Ovary (tissue), 9 donors: ENCODE data around the gene USP6. TPM values are rescaled to one million over a fixed set of nuclear protein-coding genes. Genes with fewer than 3 reads are reported as not detected.
A peak's percentile ranks its signal among the peaks of the same experiment; 100 is the strongest.
"Not testable (repeated sequence)": the region's sequence is repeated elsewhere in the genome, so short reads cannot be mapped to it uniquely, and the experiment has no call there.

Source experiments
- DNase-seq, 5 donors: peaks; one replicate each; pipeline ENCODE4 v3.0.0-alpha.2; 2019 to 2020
- H3K27ac ChIP-seq, 2 donors: fragments of 200-600 bp; one replicate each; pipeline versions ENCODE4 v1.5.1 to v1.8.0; 2019 to 2022
- H3K27me3 ChIP-seq: fragments of 200-600 bp; one replicate; pipeline ENCODE4 v1.8.0; 2022
- H3K36me3 ChIP-seq: fragments of 200-600 bp; sonication (generic); one replicate; pipeline ENCODE4 v1.5.1; 2019
- H3K4me1 ChIP-seq: one replicate; pipeline ENCODE4 v1.8.1; 2013; ENCODE audit warnings: mild to moderate bottlenecking, moderate library complexity; ENCODE audit not compliant: insufficient read depth
- H3K4me3 ChIP-seq: fragments of 200-600 bp; sonication (generic); one replicate; pipeline ENCODE4 v1.5.1; 2017
- H3K9me3 ChIP-seq, 2 donors: fragments of 200-600 bp in 1 of 2; sonication (generic) in 1 of 2; one replicate each; pipeline versions ENCODE4 v1.5.1 to v1.8.1; 2013 to 2019; ENCODE audit warnings: mild to moderate bottlenecking in 1 of 2, moderate library complexity in 1 of 2
- EP300 ChIP-seq: sonication (generic); formaldehyde crosslinking; IDR thresholded peaks from one replicate; pipeline ENCODE4 v1.6.1; 2017; ENCODE audit warnings: antibody characterized with exemption
- POLR2A ChIP-seq: fragments of 450-650 bp; IDR thresholded peaks from one replicate; pipeline ENCODE4 v1.6.1; 2017; ENCODE audit warnings: antibody characterized with exemption, mild to moderate bottlenecking, moderate library complexity
- WGBS, 3 donors: extraction: QIAGEN DNeasy Blood & Tissue Kit in 1 of 3; methylation state at CpG; one replicate each; pipeline versions ENCODE4 v1.1.5 to v1.1.7; 2013 to 2017; 5-methylcytosine and 5-hydroxymethylcytosine counted together
- intact Hi-C, 4 donors: fragments of 100-400 bp; cut with DNase I; formaldehyde crosslinking; loops; one replicate each; pipeline versions ENCODE4 v1.11.0 to v1.15.1; 2022 to 2023
- polyA plus RNA-seq, 2 donors: library from polyadenylated mRNA; stranded (reverse); fragments of 200-250 nt in 1 of 2; fragments of 350-450 nt in 1 of 2; fragmentation: Illumina TruSeq in 1 of 2; extraction: RNeasy Lipid Tissue Mini Kit (QIAGEN cat#74804) in 1 of 2; gene quantifications; one replicate each; pipeline ENCODE4 v1.2.3, GENCODE V29; 2013 to 2014
- total RNA-seq, 7 donors: library from RNA; depleted of rRNA in 2 of 7; stranded (reverse); fragments of >200 nt in 2 of 7; fragmentation: NEBNext Ultra II Directional in 3 of 7; extraction: Animal tissue kit (Norgen Biotek cat#: 25700) in 3 of 7; gene quantifications; one replicate each; pipeline versions ENCODE4 v1.1.0 to v1.2.4, GENCODE V29; 2016 to 2023
- TF ChIP-seq, protein P1 (sequence below), 3 donors: fragments of 450-650 bp in 2 of 3; fragments of 200-600 bp in 1 of 3; IDR thresholded peaks; one replicate each; pipeline versions ENCODE4 v1.5.1 to v1.8.0; 2016 to 2022; ENCODE audit warnings: antibody characterized with exemption in 3 of 3, mild to moderate bottlenecking in 1 of 3
- donor health status: DM: no; HTN: no; CAD: no; lungs with moderate emphysema.
- donor health status: DM: no; HTN: no; CAD: no.
- donor health status: Bipolar disorder and iron deficiency.
- donor health status: DM: yes; HTN: yes; CAD: no.
- donor health status: DM: no; HTN: no; CAD: no.
- donor health status: DM: yes; HTN: yes; CAD: no.

Gene USP6
- total and polyA plus RNA-seq, 9 donors = under 0.01 to 2.0 (median 0.68) TPM

DNA sequence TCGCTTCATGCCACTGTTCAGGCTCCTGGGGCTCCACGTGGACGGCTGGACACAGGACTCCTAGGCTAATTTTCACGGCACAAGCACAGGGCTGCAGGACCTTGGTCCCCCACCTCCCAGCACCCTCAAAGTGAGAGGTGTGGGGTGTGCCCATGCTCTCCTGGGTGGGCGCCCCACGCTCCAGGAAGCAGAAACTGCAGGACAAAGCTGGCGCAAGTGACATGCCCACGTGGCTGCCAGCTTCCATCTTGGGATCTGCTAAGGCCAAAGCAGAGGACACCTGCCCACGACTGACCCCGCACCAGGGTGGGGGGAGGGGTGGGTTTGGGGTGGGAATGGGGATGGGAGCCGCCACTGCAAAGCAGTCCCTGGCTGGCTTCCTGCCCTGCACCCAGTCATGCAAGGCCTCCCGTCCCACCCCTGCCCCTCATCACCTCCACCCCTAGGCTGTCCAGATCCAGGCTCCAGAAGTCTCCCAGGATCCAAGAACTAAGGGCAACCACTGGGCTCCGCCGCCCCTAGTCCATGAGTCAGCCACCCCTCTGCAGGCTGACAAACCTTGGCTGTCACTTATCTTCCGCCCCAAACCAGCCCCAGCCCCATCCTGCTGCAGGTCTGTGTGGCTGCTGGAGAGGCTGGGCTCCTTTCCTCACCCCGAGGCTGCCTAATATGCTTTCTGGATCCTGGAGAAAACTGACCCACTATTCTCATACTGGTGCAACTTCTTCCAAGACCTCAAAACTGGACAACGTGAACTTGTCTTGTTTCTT lies 11.1 kb downstream of the USP6 start:
- Histone ChIP-seq H3K36me3 (no peaks in the 10 kb centered on the region), H3K27me3 (no peaks in the 10 kb centered on the region), H3K4me3 (no peak overlapping the region), H3K27ac (no peak overlapping the region), H3K9me3 (no peaks in the 10 kb centered on the region), H3K4me1 (no peaks in the 10 kb centered on the region)
- 75 to 80% (median 76%) methylated on average over 16 to 17 of the region's 17 CpGs for WGBS, 3 donors
- TF ChIP-seq EP300 (no peak), POLR2A (no peak)
- TF ChIP-seq, protein P1, sequence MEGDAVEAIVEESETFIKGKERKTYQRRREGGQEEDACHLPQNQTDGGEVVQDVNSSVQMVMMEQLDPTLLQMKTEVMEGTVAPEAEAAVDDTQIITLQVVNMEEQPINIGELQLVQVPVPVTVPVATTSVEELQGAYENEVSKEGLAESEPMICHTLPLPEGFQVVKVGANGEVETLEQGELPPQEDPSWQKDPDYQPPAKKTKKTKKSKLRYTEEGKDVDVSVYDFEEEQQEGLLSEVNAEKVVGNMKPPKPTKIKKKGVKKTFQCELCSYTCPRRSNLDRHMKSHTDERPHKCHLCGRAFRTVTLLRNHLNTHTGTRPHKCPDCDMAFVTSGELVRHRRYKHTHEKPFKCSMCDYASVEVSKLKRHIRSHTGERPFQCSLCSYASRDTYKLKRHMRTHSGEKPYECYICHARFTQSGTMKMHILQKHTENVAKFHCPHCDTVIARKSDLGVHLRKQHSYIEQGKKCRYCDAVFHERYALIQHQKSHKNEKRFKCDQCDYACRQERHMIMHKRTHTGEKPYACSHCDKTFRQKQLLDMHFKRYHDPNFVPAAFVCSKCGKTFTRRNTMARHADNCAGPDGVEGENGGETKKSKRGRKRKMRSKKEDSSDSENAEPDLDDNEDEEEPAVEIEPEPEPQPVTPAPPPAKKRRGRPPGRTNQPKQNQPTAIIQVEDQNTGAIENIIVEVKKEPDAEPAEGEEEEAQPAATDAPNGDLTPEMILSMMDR (IDR thresholded peaks at IDR 0.05) = no peak
- intact Hi-C loops = no loop called here
- DNase-seq = peak in 1 of 5 donors; percentile 11

DNA sequence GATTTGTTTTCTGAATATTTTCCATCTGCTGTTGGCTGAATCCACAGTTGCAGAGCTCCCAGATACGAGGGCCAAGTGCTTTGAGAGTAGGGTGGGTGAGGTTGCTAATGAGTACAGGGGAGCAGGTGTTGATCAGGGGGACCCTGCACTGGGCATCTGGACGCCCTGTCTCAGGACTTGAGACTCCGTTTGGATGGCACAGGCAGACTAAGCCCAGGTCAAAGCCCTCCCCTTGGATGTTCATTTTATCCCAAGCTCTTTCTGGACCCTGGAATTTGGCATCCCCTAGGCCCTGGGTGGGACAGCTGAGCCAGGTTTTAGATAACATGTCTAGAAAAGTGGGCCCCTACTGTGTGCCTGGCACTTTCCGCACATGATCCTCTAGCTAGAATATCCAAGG lies 12.1 kb downstream of the USP6 start:
- Histone ChIP-seq H3K36me3 (no peaks in the 10 kb centered on the region), H3K4me1 (no peaks in the 10 kb centered on the region), H3K9me3 (no peaks in the 10 kb centered on the region), H3K27me3 (no peaks in the 10 kb centered on the region), H3K4me3 (no peak overlapping the region), H3K27ac (no peak overlapping the region)
- TF ChIP-seq, protein P1 (IDR thresholded peaks at IDR 0.05) = no peak
- TF ChIP-seq POLR2A (no peak), EP300 (no peak)
- no peak for DNase-seq
- intact Hi-C loops = no loop called here
- WGBS, 3 donors = 67 to 75% (median 74%) methylated on average over 4 of the region's 4 CpGs

DNA sequence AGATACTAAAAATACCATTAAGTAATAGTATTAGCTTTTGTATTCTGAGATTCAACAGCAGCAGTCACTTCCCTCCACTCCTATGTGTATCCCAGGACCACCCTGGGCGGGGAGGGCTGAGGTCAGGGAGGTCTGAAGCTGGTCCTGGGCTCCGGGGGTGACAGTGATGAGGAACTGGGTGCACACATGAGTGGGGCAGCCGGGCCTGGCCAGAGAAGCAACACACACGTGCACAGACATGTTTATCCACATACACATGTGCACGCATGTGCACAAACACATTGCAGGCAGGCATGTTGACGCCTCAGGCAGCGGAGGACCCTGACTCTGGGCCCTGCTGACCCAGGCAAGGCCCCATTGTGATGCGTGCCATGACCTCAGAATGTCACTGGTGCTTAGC lies 12.6 kb downstream of the USP6 start:
- intact Hi-C loops, H3K27ac ChIP-seq, H3K4me3 ChIP-seq, H3K27me3 ChIP-seq, H3K36me3 ChIP-seq, DNase-seq, H3K9me3 ChIP-seq, H3K4me1 ChIP-seq: not testable (repeated sequence)
- 71 to 86% (median 83%) methylated on average over 8 of the region's 8 CpGs for WGBS, 3 donors

DNA sequence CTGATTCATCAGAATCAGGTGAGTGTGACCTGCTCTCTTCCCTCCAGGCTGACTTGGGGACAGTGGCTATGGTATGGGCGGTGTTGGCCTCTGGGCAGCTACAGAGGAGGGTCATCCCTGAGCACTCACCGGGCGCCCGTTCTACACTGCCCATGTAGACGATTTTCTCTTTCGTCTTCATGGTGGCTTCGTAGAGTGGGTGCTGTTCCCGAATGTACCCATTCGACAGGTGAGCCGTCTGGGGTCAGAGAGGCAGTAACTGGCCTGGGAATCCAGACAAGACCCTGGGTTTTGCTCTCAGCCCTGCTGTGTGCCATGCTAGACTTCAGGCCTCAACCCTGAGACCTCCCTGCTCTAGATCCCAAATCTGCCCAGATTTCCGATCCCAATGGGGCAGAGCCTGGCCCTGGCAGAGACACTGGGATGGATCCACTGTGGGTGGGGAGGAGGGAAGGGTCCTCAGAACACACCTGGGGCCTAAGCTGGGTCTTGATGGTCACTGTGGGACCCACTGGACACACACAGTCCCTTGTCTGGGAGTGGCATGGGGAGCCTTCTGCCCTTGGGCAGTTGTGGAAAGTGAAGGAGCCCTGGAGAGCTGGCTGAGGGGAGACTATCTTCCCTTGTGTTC lies 13.2 kb downstream of the USP6 start:
- H3K27me3 ChIP-seq = no peaks in the 10 kb centered on the region
- WGBS, 3 donors = 86 to 94% (median 94%) methylated on average over 11 of the region's 11 CpGs
- no peaks in the 10 kb centered on the region for H3K4me1 ChIP-seq
- DNase-seq = no peak
- no peaks in the 10 kb centered on the region for H3K9me3 ChIP-seq
- no peaks in the 10 kb centered on the region for H3K36me3 ChIP-seq
- TF ChIP-seq EP300 = no peak
- TF ChIP-seq, protein P1 (IDR thresholded peaks at IDR 0.05) = no peak
- TF ChIP-seq POLR2A = no peak
- no peak overlapping the region for H3K27ac ChIP-seq
- intact Hi-C loops = no loop called here
- H3K4me3 ChIP-seq = no peak overlapping the region

DNA sequence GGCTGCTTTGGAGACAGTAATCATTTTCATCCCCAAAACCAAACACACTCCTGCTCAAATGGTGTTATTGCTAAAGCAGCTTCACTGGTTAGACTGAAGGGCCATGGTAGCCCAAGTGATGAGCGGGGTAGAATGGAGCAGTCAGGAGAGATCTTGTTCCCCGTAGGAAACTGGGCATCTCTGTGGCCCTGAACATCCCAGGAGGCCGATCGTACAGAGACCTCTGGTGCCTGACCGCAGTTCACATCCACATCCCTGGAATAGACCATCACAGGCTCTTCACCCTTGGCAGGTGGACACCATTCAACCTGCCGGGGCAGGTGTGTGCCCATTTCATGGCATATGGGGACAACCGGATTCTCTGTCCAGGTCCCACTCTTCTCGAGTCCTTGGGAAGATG lies 13.9 kb downstream of the USP6 start:
- H3K4me3 ChIP-seq, H3K4me1 ChIP-seq, H3K9me3 ChIP-seq, intact Hi-C loops, H3K27me3 ChIP-seq, DNase-seq, H3K36me3 ChIP-seq, H3K27ac ChIP-seq: not testable (repeated sequence)
- 89 to 92% (median 89%) methylated on average over 8 of the region's 8 CpGs for WGBS, 3 donors

DNA sequence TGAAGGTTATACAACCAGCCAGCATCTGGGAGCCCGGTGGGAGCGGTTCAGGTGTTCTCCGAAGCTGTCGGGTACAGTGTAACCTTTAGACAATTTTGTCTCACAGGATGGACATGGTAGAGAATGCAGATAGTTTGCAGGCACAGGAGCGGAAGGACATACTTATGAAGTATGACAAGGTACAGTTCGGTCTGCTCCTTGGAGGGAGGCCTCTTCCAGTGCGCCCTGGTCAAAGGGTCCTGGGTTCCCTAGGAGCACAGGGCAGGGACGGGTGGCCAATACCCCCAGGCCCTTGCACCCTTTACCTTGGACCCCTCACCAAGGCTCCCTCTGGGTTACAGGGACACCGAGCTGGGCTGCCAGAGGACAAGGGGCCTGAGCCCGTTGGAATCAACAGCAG lies 14.4 kb downstream of the USP6 start:
- H3K9me3 ChIP-seq, H3K4me1 ChIP-seq, H3K36me3 ChIP-seq, H3K27me3 ChIP-seq, H3K27ac ChIP-seq, H3K4me3 ChIP-seq, DNase-seq, intact Hi-C loops: not testable (repeated sequence)
- WGBS, 3 donors = 87 to 90% (median 89%) methylated on average over 10 of the region's 10 CpGs

DNA sequence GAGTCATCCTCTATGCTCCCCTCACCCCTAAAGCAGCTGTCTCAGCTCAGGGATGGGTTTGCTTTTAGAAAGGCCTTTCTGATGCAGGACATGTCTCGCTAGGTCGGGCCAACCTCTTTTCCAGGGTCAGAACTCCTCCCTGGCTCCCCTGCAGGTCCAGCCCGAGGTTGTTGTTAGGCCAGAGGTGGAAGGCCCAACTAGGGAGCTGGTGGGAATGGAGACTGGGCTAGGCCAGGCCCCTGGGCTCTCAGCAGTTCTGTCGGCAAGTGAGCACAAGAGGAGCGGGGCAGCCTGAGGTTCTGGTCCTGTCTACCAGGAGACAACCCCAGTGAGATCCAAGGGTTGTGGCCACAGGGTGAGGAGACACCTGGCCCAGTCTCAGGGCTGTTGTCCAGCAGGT lies 14.9 kb downstream of the USP6 start:
- 75 to 79% (median 79%) methylated on average over 5 of the region's 5 CpGs for WGBS, 3 donors
- intact Hi-C loops, H3K9me3 ChIP-seq, H3K36me3 ChIP-seq, H3K27ac ChIP-seq, H3K27me3 ChIP-seq, H3K4me3 ChIP-seq, DNase-seq, H3K4me1 ChIP-seq: not testable (repeated sequence)
